GM12878 (cell line): Measurements from ENCODE around the gene PRCC. TPM values are rescaled to one million over a fixed set of nuclear protein-coding genes. Genes with fewer than 3 reads are reported as not detected.
A peak's percentile ranks its signal among the peaks of the same experiment; 100 is the strongest.

ENCODE experiments used
- ATAC-seq: fragments of 200-7000 bp; cut with Tn5 transposase; 3 replicates; pipeline ENCODE4 v1.9.1; 2020; ENCODE audit warnings: mild to moderate bottlenecking, moderate library complexity
- BruUV-seq: library from RNA; stranded (reverse); fragments of 400-500 nt; replicated peaks from 2 replicates; lab custom pipeline; 2021; lab: Mats Ljungman, UMichigan
- CTCF ChIA-PET: fragments of 300-600 bp; sonication (Branson Sonifier 250); formaldehyde crosslinking; extraction: SDS; loops from one replicate; lab custom pipeline; 2021; ENCODE audit warnings: inconsistent platforms; lab: Yijun Ruan, JAX
- POLR2A ChIA-PET: fragments of 350-600 bp; formaldehyde crosslinking; extraction: SDS; loops from one replicate; lab custom pipeline; 2021; ENCODE audit warnings: inconsistent platforms; lab: Charles Lee
- RAD21 ChIA-PET: fragments of 300-600 bp; sonication (Branson Sonifier 250); formaldehyde crosslinking; loops from one replicate; lab custom pipeline; 2023; ENCODE audit warnings: antibody characterized with exemption; ENCODE audit not compliant: unreplicated experiment; lab: Charles Lee
- SMC1A ChIA-PET: fragments of 300-600 bp; sonication (Branson Sonifier 250); formaldehyde crosslinking; loops from one replicate; lab custom pipeline; 2023; ENCODE audit not compliant: unreplicated experiment, uncharacterized antibody; lab: Charles Lee
- DNase-seq: peaks from one replicate; pipeline ENCODE4 v3.0.0-alpha.2; 2011; ENCODE audit warnings: low read depth, low spot score
- FAIRE-seq: peaks from 3 replicates; lab custom pipeline; 2011; peaks lifted over from hg19 to GRCh38; lab: Jason Lieb, UNC
- H2AFZ ChIP-seq: 2 replicates; pipeline ENCODE4 v1.6.0; 2011; ENCODE audit warnings: low read depth, low read length, control low read depth; ENCODE audit not compliant: control insufficient read depth
- H3K27ac ChIP-seq: 2 replicates; pipeline ENCODE4 v1.5.1; 2011; ENCODE audit warnings: control low read depth; ENCODE audit not compliant: control insufficient read depth, insufficient read depth
- H3K27me3 ChIP-seq, 2 experiments: replicated peaks in 1 of 2; 2 replicates each; pipeline versions ENCODE4 v1.6.0 to v1.6.1; 2011; ENCODE audit warnings: low read length in 1 of 2; ENCODE audit not compliant: control insufficient read depth in 2 of 2, insufficient read depth in 2 of 2
- H3K36me3 ChIP-seq, 2 experiments: 2 replicates each; pipeline ENCODE4 v1.5.1; 2011; ENCODE audit warnings: low read length in 1 of 2; ENCODE audit not compliant: control insufficient read depth in 2 of 2, insufficient read depth in 2 of 2
- H3K4me1 ChIP-seq: 2 replicates; pipeline ENCODE4 v1.6.1; 2011; ENCODE audit warnings: mild to moderate bottlenecking, low read length, moderate library complexity, mixed read lengths; ENCODE audit not compliant: control insufficient read depth, insufficient read depth
- H3K4me2 ChIP-seq: 2 replicates; pipeline ENCODE4 v1.6.0; 2011; ENCODE audit warnings: control low read depth; ENCODE audit not compliant: control insufficient read depth, insufficient read depth
- H3K4me3 ChIP-seq: fragments of 200-600 bp; sonication (generic); 2 replicates; pipeline ENCODE4 v1.5.1; 2016
- H3K79me2 ChIP-seq: 2 replicates; pipeline ENCODE4 v1.6.0; 2011; ENCODE audit warnings: low read length; ENCODE audit not compliant: control insufficient read depth, insufficient read depth
- H3K9ac ChIP-seq: 2 replicates; pipeline ENCODE4 v1.8.0; 2011; ENCODE audit warnings: low read length, control low read depth, mixed read lengths; ENCODE audit not compliant: control insufficient read depth, insufficient read depth
- H3K9me3 ChIP-seq: replicated peaks from 3 replicates; pipeline ENCODE4 v1.5.1; 2011; ENCODE audit warnings: mild to moderate bottlenecking, low read length; ENCODE audit not compliant: control insufficient read depth, insufficient read depth
- H4K20me1 ChIP-seq: 2 replicates; pipeline ENCODE4 v1.6.0; 2011; ENCODE audit not compliant: control insufficient read depth, insufficient read depth
- CBX5 ChIP-seq: sonication (generic); IDR thresholded peaks from 2 replicates; pipeline ENCODE4 v1.6.1; 2016; ENCODE audit warnings: low read depth, moderate library complexity, mild to moderate bottlenecking, inconsistent platforms
- CREM ChIP-seq: IDR thresholded peaks from 2 replicates; pipeline ENCODE4 v1.6.1; 2014; ENCODE audit warnings: antibody characterized with exemption, low read depth
- JUNB ChIP-seq: IDR thresholded peaks from 2 replicates; pipeline ENCODE4 v1.6.1; 2016; ENCODE audit warnings: antibody characterized with exemption, mild to moderate bottlenecking
- MEF2B ChIP-seq: fragments of 450-650 bp; IDR thresholded peaks from 2 replicates; pipeline ENCODE4 v1.6.1; 2018; ENCODE audit warnings: mild to moderate bottlenecking, moderate library complexity; ENCODE audit not compliant: partially characterized antibody, poor library complexity, severe bottlenecking
- NFYA ChIP-seq: IDR thresholded peaks from 2 replicates; pipeline ENCODE4 v1.6.1; 2011; ENCODE audit warnings: low read depth, mild to moderate bottlenecking, low read length, improper control_type of control experiment, borderline replicate concordance
- PAX5 ChIP-seq: IDR thresholded peaks from 2 replicates; pipeline ENCODE4 v1.6.1; 2011; ENCODE audit warnings: low read depth, low read length, borderline replicate concordance
- RELA ChIP-seq: fragments of 450-650 bp; IDR thresholded peaks from 2 replicates; pipeline ENCODE4 v1.8.0; 2014; ENCODE audit warnings: borderline replicate concordance; ENCODE audit not compliant: partially characterized antibody
- SREBF2 ChIP-seq: IDR thresholded peaks from 2 replicates; pipeline ENCODE4 v1.6.1; 2012; ENCODE audit warnings: mild to moderate bottlenecking, low read length
- YY1 ChIP-seq: IDR thresholded peaks from 2 replicates; pipeline ENCODE4 v1.6.1; 2011; ENCODE audit warnings: low read depth, mild to moderate bottlenecking, low read length
- ZBTB4 ChIP-seq: fragments of 450-650 bp; formaldehyde crosslinking; IDR thresholded peaks from 2 replicates; pipeline ENCODE4 v1.4.0; 2022; ENCODE audit warnings: mild to moderate bottlenecking, moderate library complexity
- ZSCAN29 ChIP-seq: fragments of 450-650 bp; IDR thresholded peaks from 2 replicates; pipeline ENCODE4 v1.6.1; 2017; ENCODE audit warnings: mild to moderate bottlenecking, moderate library complexity
- WGBS: methylation state at CpG from one replicate; pipeline ENCODE4 v1.1.6; 2016; ENCODE audit warnings: low lambda C conversion rate; ENCODE audit not compliant: insufficient replicate concordance, insufficient coverage; ENCODE audit errors: missing lambda C conversion rate; 5-methylcytosine and 5-hydroxymethylcytosine counted together
- in situ Hi-C: fragments of 300-500 bp; cut with MboI; formaldehyde crosslinking; loops from 9 replicates; pipeline ENCODE4 v1.14.3; 2018; ENCODE audit warnings: mixed read lengths
- intact Hi-C: fragments of 100-400 bp; cut with micrococcal nuclease; formaldehyde crosslinking; loops from one replicate; pipeline ENCODE4 v1.14.2; 2022; ENCODE audit not compliant: unreplicated experiment
- polyA plus RNA-seq, 11 experiments: library from polyadenylated mRNA; depleted of rRNA in 4 of 11; unstranded in 6 of 11; stranded (reverse) in 5 of 11; fragments of >200 nt; fragmentation: Nextera tagmentation in 4 of 11; fragmentation: Illumina TruSeq in 1 of 11; extraction: Ambion mirVana in 4 of 11; extraction: Trizol in 1 of 11; gene quantifications; 1 replicate in 1 of 11; 2 replicates in 10 of 11; pipeline versions ENCODE4 v1.2.1 to v1.2.3, GENCODE V29; 2011 to 2016; ENCODE audit warnings: inconsistent platforms in 2 of 11, missing spikeins in 2 of 11, low read depth in 1 of 11
- total RNA-seq, 4 experiments: library from RNA; depleted of rRNA in 3 of 4; stranded (reverse); fragments of >200 nt in 3 of 4; fragmentation: Illumina TruSeq in 1 of 4; extraction: Trizol in 1 of 4; gene quantifications; 2 replicates each; pipeline versions ENCODE4 v1.2.1 to v1.2.3, GENCODE V29; 2013 to 2021
- TF ChIP-seq, protein P1 (sequence below): fragments of 450-650 bp; IDR thresholded peaks from 2 replicates; pipeline ENCODE4 v1.6.1; 2014; ENCODE audit warnings: mild to moderate bottlenecking
- TF ChIP-seq, protein P2 (sequence below): fragments of 450-650 bp; conservative IDR thresholded peaks from 2 replicates; pipeline ENCODE4 v1.6.1; 2017; ENCODE audit warnings: mild to moderate bottlenecking, moderate library complexity

PRCC gene
- total and polyA plus RNA-seq, 10 of the 15 experiments (the other 5 are each of a cell fraction or from before 2014, with no cell fraction given): 23.8 to 132 (median 63.1) TPM

GRCh38 chr1:156752843-156753482, 14.4 kb upstream of the PRCC start:
- H3K4me3 ChIP-seq: peak overlapping the region; percentile 81
- no peaks in the 10 kb centered on the region for H3K27me3 ChIP-seq
- in situ Hi-C loops (no loop called here), intact Hi-C loops (loop anchor here (2.0 kb wide), 1 partner anchor 26 kb away; no protein-coding TSS in a partner anchor)
- no peaks in the 10 kb centered on the region for H3K36me3 ChIP-seq
- H3K9ac ChIP-seq: peak overlapping the region; percentile 91
- ChIA-PET CTCF (interaction anchor here (0.8 to 4.5 kb wide), 6 partner anchors 14 to 108 kb away, joined by 3 to 56 read pairs (median 10); partner anchors contain the start of genes METTL25B, NTRK1 and PRCC), POLR2A (interaction anchor here (0.5 to 4.4 kb wide), 10 partner anchors 11 to 289 kb away, joined by 3 to 45 read pairs (median 6); partner anchors contain the start of genes ISG20L2, METTL25B, MRPL24 and PRCC), SMC1A (interaction anchor here (1.0 to 4.5 kb wide), 4 partner anchors 8 to 26 kb away, joined by 3 to 43 read pairs (median 14); partner anchors contain the start of genes ISG20L2, METTL25B and PRCC), RAD21 (interaction anchor here (0.9 to 4.2 kb wide), 6 partner anchors 11 to 244 kb away, joined by 3 to 34 read pairs (median 13); partner anchors contain the start of genes ISG20L2, METTL25B, MRPL24 and PRCC)
- FAIRE-seq (no peak), DNase-seq (no peak), ATAC-seq (no peak)
- no peak overlapping the region for H2AFZ ChIP-seq
- H3K4me1 ChIP-seq: peaks cover 18% of the 10 kb centered on the region
- WGBS: 0% methylated on average over 1 of the region's 1 CpG
- H4K20me1 ChIP-seq: no peaks in the 10 kb centered on the region
- H3K27ac ChIP-seq: peak overlapping the region; percentile 88
- no peaks in the 10 kb centered on the region for H3K9me3 ChIP-seq
- H3K4me2 ChIP-seq: peak overlapping the region; percentile 99
- no TSS peak for BruUV-seq
- TF ChIP-seq YY1 (no peak), SREBF2 (no peak), ZSCAN29 (no peak), CREM (no peak), JUNB (no peak), PAX5 (no peak), NFYA (no peak), ZBTB4 (no peak), CBX5 (no peak), RELA (no peak), MEF2B (no peak)
- TF ChIP-seq, protein P1, sequence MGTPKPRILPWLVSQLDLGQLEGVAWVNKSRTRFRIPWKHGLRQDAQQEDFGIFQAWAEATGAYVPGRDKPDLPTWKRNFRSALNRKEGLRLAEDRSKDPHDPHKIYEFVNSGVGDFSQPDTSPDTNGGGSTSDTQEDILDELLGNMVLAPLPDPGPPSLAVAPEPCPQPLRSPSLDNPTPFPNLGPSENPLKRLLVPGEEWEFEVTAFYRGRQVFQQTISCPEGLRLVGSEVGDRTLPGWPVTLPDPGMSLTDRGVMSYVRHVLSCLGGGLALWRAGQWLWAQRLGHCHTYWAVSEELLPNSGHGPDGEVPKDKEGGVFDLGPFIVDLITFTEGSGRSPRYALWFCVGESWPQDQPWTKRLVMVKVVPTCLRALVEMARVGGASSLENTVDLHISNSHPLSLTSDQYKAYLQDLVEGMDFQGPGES: no peak
- TF ChIP-seq, protein P2, sequence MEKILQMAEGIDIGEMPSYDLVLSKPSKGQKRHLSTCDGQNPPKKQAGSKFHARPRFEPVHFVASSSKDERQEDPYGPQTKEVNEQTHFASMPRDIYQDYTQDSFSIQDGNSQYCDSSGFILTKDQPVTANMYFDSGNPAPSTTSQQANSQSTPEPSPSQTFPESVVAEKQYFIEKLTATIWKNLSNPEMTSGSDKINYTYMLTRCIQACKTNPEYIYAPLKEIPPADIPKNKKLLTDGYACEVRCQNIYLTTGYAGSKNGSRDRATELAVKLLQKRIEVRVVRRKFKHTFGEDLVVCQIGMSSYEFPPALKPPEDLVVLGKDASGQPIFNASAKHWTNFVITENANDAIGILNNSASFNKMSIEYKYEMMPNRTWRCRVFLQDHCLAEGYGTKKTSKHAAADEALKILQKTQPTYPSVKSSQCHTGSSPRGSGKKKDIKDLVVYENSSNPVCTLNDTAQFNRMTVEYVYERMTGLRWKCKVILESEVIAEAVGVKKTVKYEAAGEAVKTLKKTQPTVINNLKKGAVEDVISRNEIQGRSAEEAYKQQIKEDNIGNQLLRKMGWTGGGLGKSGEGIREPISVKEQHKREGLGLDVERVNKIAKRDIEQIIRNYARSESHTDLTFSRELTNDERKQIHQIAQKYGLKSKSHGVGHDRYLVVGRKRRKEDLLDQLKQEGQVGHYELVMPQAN: no peak
- H3K79me2 ChIP-seq: peaks cover 51% of the 10 kb centered on the region
